GM19455 (cell line): Measurements from ENCODE around the gene TCF12.
A peak's percentile ranks its signal among the peaks of the same experiment; 100 is the strongest.
"Not testable (repeated sequence)": the region's sequence is repeated elsewhere in the genome, so short reads cannot be mapped to it uniquely, and the experiment has no call there.

Source experiments
- ATAC-seq: cut with Tn5 transposase; IDR thresholded peaks from one replicate; pipeline ENCODE4 v1.9.1; 2021; ENCODE audit not compliant: unreplicated experiment

Gene TCF12

GRCh38 chr15:56915888-56916287, 2.6 kb upstream of the TCF12 start:
- no peak for ATAC-seq

DNA sequence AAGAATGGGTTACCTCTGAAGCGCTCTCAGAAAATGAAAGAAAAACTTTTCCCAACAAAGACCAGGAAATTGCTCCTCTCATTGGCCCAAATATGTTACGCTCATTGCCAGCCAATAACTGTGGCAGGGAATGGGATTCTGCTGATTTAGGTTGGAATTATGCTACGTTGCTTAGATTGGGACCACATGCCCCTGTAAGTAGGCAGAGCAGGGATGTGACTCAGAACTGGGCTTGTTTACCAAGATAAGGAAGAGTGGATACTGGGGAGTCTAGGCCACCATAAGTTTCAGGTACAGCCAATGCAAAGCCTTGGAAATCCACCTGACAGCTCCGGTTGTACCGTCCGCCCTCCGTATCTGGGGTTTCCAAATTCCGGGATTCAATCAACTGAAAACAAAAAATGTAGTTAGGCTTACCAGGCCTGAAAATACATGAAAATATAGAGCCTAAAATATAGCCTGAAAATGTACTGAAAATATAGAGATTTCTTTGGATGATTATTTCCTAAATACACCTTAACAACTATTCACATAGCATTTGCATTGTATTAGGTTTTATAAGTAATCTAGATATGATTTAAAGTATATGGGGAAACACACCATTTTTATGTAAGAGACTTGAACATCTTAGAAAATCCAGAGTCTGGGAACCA, 1.5 kb upstream of the TCF12 start:
- ATAC-seq: no peak

GRCh38 chr15:56917652-56918045, 795 bp upstream of the TCF12 start:
- ATAC-seq: no peak

GRCh38 chr15:56919031-56919608, 676 bp downstream of the TCF12 start:
- peak; percentile 24 for ATAC-seq

DNA sequence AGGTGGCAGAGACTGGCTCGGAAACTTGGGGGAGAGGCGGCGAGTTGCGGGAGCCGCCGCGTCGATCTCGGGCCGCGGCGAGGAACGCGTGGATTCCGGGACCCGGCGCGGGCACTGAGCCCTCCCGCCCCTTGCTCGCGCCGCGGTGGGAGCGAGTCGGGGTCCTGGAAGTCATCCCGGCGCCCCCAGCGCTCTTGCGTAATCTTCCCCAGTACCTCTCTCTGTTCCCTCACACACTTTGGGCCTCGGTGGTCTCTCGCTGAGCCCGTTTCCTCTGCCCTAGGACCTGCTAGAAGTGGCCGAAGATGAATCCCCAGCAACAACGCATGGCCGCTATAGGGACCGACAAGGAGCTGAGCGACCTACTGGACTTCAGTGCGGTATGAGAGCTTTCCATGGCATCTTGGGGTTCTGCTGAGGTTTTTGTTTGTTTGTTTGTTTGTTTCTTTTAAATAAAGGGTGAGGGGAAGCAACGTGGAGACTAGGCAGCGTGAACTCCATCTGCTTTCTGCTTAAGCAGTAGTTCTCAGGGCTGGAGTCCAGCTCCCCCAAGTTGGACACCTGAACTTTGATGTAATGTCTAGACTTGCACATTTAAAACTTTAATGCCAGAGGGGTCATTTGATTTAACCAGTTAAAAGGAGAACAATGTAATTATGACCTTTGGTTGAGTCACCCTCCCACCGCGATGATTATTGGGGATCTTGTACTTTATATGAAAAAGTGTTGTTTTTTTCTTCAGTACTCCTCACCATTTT, 1.3 kb downstream of the TCF12 start:
- peak; percentile 20 for ATAC-seq

- no peak for ATAC-seq
These were observed 1.9 kb downstream of the TCF12 start for GRCh38 chr15:56920367-56920627.

DNA sequence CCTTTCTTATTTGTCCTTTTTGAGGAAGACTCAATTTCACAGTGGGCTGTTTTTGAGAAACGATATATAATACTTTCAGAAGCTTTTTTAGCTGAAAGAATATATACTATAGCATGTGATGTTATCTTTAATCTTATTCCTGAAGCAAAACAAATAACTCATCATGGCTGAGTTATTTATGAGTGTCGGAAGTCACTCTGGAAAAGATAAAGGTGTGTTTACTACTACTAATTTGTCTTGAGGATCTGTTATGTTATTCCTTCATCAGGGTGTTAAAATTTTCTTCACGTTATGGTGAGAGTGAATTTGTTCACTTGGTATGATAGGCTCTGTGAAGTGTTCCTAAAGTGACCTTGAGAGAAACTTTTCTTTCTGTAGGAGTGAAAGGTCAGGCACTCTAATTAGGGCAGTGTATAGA, 4.7 kb downstream of the TCF12 start:
- no peak for ATAC-seq

DNA sequence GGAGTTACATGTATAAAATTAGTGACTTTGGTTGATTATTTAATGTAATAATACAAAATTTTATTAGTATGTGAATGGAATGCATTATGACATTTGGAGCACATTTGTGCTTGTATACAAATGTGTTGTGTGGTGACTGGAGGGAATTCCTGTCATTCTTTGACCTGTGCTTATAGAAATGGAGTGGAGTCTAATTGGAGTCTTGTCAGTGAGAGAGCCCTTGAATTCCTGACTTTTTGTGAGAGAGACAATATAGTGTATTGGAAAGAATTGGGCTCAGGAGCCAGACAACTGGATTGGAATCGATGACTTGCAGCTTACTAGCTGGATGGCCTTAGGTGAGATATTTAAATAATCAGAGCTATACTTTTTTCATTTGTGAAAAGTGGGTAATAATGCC, 9.4 kb downstream of the TCF12 start:
- no peak for ATAC-seq

DNA sequence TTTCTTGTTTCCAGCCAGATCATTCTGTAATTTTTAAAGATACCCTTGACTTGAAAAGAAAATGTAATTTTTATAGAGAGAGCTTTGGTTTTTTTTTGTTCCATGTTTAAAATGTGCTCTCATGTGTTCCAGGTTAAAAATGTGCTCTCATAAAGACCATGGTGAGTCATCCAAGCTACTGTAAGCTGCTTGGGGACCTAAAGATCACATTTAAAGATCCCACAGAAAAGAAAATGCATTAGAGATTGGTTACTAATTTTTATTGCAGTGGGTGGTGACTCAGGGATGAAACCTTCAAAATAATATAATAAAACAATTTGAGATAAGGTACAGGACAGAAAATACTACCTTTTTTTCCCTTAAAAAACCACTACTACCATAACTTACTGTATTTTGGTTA, 11.0 kb downstream of the TCF12 start:
- no peak for ATAC-seq

DNA sequence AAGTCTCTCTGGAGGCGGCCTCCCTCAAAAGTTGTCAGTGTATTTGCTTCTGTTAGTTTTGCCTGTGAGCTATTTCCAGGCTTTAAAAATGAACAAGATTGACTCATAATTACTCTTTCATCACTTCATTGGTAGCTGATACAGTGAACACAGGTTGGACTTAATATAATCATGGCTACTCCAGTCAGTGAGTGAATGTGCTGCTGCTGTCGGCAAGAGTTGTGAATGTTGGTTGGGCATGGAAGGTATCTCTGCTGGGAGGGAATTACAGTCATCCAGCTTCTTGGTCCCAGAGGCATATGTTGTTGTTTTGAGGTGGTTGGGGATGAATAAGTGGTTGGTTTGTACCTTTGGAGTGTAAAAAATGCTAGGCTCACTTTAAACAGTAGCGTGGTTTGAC, 11.5 kb downstream of the TCF12 start:
- no peak for ATAC-seq

GRCh38 chr15:56930669-56931313, 12.3 kb downstream of the TCF12 start:
- ATAC-seq: no peak

GRCh38 chr15:56931639-56932508, 13.4 kb downstream of the TCF12 start:
- ATAC-seq: no peak

DNA sequence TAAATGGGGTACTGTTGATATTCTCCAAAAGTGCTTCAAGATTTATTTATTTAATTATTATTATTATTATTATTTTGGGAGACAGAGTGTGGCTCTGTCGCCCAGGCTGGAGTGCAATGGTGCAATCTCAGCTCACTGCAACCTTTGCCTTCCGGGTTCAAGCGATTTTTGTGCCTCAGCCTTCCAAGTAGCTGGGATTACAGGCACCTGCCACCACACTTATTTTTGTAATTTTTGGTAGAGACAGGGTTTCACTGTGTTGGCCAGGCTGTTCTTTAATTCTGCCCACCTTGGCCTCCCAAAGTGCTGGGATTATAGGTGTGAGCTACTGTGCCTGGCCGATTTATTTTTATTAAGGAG, 14.0 kb downstream of the TCF12 start:
- not testable (repeated sequence) for ATAC-seq

DNA sequence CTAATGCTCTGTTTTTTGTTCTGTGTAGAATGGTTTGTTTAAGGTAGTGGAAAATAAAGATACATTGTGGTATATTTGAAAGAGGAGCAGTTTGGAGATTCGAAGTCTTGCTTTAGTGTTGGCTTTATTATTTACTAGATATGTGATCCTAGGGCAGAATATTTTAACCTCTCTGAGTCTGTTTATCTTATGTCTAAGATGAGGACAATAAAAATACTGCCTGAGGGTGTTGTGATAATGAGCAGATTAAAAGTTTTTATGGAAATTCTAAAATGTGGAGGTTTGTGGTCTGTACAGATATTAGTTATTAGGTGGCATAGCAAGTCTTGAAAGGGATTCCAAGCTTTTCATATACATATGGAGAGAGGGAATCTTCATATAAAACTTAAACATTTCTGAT, 15.0 kb downstream of the TCF12 start:
- ATAC-seq: no peak

DNA sequence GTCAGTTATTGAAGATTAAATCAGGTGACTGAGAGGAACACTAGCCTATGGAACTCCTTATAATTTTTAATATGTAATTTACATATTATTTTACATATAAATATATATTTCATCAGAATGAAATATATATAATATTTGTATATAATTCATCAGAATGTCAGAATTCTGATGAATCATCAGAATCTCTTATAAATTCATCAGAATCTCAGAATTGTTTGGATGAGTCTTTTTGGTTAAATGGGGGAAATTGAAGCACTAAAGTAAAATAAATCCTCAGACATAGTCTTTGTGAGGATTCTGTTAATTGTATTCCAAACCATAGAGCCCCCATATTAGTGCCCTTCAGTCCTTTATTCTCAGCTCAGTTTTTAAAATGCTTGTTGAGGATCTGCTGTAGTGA, 15.4 kb downstream of the TCF12 start:
- ATAC-seq: no peak

DNA sequence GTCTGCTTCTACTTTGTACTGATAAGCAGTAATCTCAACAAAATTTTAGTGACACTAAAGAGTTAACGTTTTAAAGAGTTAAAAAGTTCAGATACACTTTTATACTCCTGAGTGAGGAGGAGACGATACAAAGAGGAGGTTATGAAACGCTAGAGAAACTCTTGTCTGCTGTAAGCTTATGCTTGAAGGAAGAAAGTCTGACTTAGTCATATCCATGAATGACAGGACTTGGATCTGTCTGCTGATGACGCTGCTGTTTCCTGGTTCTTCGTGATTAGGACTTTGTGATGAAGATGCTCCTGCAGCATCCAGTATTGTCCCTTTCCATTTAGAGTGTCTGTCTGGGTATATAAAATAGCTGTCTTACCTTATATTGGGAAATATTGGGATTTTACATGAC, 15.8 kb downstream of the TCF12 start:
- ATAC-seq: no peak

DNA sequence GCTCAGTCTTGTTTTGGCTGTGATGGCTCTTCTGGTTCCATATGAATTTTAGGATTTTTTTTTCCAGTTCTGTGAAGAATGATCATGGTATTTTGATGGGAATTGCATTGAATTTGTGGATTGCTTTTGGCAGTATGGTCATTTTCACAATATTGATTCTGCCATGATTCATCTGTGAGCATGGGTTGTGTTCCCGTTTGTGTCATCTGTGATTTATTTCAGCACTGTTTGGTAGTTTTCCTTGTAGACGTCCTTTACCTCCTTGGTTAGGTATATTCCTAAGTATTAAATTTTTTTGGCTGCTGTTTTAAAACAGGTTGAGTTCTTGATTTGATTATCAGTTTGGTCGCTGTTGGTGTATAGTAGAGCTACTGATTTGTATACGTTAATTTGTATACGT, 18.5 kb downstream of the TCF12 start:
- ATAC-seq: no peak

- no peak for ATAC-seq
These were observed 20.8 kb downstream of the TCF12 start for GRCh38 chr15:56939257-56939656.

GRCh38 chr15:56940388-56940787, 21.9 kb downstream of the TCF12 start:
- no peak for ATAC-seq

DNA sequence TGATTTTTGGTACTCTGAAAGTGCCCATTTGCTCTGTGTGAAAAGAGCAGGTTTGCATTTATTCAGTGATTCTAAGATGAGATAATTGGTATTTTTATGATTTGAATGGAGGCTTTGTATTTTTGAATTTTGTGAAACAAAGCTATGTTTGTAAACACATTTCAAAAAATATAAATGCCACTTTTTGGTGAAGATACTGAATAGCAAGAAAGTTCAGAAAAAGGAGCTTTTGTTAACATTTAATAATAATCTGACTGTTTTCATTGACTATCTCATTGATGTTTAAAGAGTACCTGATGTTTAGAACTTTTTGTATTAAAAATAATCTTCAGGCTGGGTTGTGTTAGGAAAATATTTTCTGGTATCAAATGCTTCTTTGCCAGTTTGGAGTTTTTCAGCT, 23.7 kb downstream of the TCF12 start:
- no peak for ATAC-seq

- ATAC-seq: no peak
These were observed 25.0 kb downstream of the TCF12 start for GRCh38 chr15:56943403-56943802.
